Measurements from ENCODE around the gene RAB34.
"Not testable (repeated sequence)": the region's sequence is repeated elsewhere in the genome, so short reads cannot be mapped to it uniquely, and the experiment has no call there.

RAB34 gene

GRCh38 chr17:28722417-28723158 lies 4.9 kb upstream of the RAB34 start:
- Histone ChIP-seq H3K9me3 (ENCODE audit: control insufficient read depth, insufficient read depth, low read depth, low read length) (no peaks in the 10 kb centered on the region), H3K4me3 (ENCODE audit: low read depth, low read length) (no peak overlapping the region; the same call in 1 of the 2 replicates), H3K36me3 (ENCODE audit: control insufficient read depth in 2 of 2, insufficient read depth in 1 of 2, low read length in 2 of 2) (peaks cover 26 to 53% of the 10 kb centered on the region in 2 experiments), H3K27ac (ENCODE audit: extremely low read depth, low read depth, low read length) (peak overlapping the region; percentile 90), H3K4me1 (ENCODE audit: control insufficient read depth, insufficient read depth, low read length) (peaks cover 21% of the 10 kb centered on the region)
- ChIA-PET POLR2A (interaction anchor here (0.5 to 4.3 kb wide), 6 partner anchors 10 to 454 kb away, joined by 3 to 190 read pairs (median 4); partner anchors contain the start of gene PROCA1), CTCF (interaction anchor here (0.7 to 13.6 kb wide), 3 partner anchors 24 to 684 kb away, joined by 3 to 445 read pairs (median 4); partner anchors contain the start of gene TRAF4)
- 0 out of 2 replicates have a peak, but pooled peaks have one; percentile 4 for TF ChIP-seq ZNF629 (tag by site-specific recombination; IDR thresholded peaks at IDR 0.05)
- TF ChIP-seq, protein P1, sequence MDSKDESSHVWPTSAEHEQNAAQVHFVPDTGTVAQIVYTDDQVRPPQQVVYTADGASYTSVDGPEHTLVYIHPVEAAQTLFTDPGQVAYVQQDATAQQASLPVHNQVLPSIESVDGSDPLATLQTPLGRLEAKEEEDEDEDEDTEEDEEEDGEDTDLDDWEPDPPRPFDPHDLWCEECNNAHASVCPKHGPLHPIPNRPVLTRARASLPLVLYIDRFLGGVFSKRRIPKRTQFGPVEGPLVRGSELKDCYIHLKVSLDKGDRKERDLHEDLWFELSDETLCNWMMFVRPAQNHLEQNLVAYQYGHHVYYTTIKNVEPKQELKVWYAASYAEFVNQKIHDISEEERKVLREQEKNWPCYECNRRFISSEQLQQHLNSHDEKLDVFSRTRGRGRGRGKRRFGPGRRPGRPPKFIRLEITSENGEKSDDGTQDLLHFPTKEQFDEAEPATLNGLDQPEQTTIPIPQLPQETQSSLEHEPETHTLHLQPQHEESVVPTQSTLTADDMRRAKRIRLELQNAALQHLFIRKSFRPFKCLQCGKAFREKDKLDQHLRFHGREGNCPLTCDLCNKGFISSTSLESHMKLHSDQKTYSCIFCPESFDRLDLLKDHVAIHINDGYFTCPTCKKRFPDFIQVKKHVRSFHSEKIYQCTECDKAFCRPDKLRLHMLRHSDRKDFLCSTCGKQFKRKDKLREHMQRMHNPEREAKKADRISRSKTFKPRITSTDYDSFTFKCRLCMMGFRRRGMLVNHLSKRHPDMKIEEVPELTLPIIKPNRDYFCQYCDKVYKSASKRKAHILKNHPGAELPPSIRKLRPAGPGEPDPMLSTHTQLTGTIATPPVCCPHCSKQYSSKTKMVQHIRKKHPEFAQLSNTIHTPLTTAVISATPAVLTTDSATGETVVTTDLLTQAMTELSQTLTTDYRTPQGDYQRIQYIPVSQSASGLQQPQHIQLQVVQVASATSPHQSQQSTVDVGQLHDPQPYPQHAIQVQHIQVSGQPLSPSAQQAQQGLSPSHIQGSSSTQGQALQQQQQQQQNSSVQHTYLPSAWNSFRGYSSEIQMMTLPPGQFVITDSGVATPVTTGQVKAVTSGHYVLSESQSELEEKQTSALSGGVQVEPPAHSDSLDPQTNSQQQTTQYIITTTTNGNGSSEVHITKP (tag by site-specific recombination; IDR thresholded peaks at IDR 0.05): no peak

- CTCF ChIA-PET: interaction anchor here (0.6 to 13.6 kb wide), 7 partner anchors 26 to 232 kb away, joined by 3 to 445 read pairs (median 4); partner anchors contain the start of genes BLTP2 and TRAF4
- H3K36me3 ChIP-seq (ENCODE audit: control insufficient read depth in 2 of 2, insufficient read depth in 1 of 2, low read length in 2 of 2): peaks cover 26 to 61% of the 10 kb centered on the region in 2 experiments
- POLR2A ChIA-PET: interaction anchor here (0.6 to 4.3 kb wide), 6 partner anchors 14 to 231 kb away, joined by 3 to 190 read pairs (median 3); partner anchors contain the start of genes BLTP2 and PROCA1
Observed at GRCh38 chr17:28720997-28721329, 3.3 kb upstream of the RAB34 start.

More at GRCh38 chr17:28720997-28721329, 3.3 kb upstream of the RAB34 start:
- TF ChIP-seq CTCF (tag by site-specific recombination; IDR thresholded peaks at IDR 0.05) (0 out of 2 replicates have a peak, but pooled peaks have one; percentile 3), ZXDB (tag by site-specific recombination; IDR thresholded peaks at IDR 0.05) (peak; percentile 11; the same call in 1 of the 2 replicates), ZNF266 (tag by site-specific recombination; IDR thresholded peaks at IDR 0.05; ENCODE audit: low read depth) (0 out of 2 replicates have a peak, but pooled peaks have one; percentile 4), MYNN (tag by site-specific recombination; IDR thresholded peaks at IDR 0.05; ENCODE audit: borderline replicate concordance) (0 out of 2 replicates have a peak, but pooled peaks have one; percentile 26), ZBTB6 (tag by site-specific recombination; IDR thresholded peaks at IDR 0.05) (peak; percentile 25; the same call in 1 of the 2 replicates), ZNF239 (tag by site-specific recombination; IDR thresholded peaks at IDR 0.05) (peak; percentile 43; the same call in 1 of the 2 replicates), GLIS2 (tag by site-specific recombination; IDR thresholded peaks at IDR 0.05) (0 out of 2 replicates have a peak, but pooled peaks have one; percentile 22), ZNF394 (tag by site-specific recombination; IDR thresholded peaks at IDR 0.05; ENCODE audit: borderline replicate concordance) (0 out of 2 replicates have a peak, but pooled peaks have one; percentile 12), PATZ1 (tag by site-specific recombination; IDR thresholded peaks at IDR 0.05) (0 out of 2 replicates have a peak, but pooled peaks have one; percentile 25)
- TF ChIP-seq, protein P1 (tag by site-specific recombination; IDR thresholded peaks at IDR 0.05): peak; percentile 20; the same call in 1 of the 2 replicates
- H3K9me3 ChIP-seq (ENCODE audit: control insufficient read depth, insufficient read depth, low read depth, low read length): not testable (repeated sequence)
- Histone ChIP-seq H3K27ac (ENCODE audit: extremely low read depth, low read depth, low read length) (peak overlapping the region; percentile 90), H3K4me1 (ENCODE audit: control insufficient read depth, insufficient read depth, low read length) (peaks cover 21% of the 10 kb centered on the region), H3K4me3 (ENCODE audit: low read depth, low read length) (peak overlapping the region; percentile 92)

Data from HEK293 (cell line).